H1 (cell line): ENCODE measurements around the gene SMYD4.
"Not testable (repeated sequence)": the region's sequence is repeated elsewhere in the genome, so short reads cannot be mapped to it uniquely, and the experiment has no call there.

Experiments
- CTCF ChIP-seq, 3 experiments: IDR thresholded peaks; 1 replicate in 2 of 3; 2 replicates in 1 of 3; pipeline versions ENCODE4 v1.5.1 to v1.6.1; 2011; ENCODE audit warnings: low read length in 3 of 3, mild to moderate bottlenecking in 3 of 3, inconsistent platforms in 2 of 3, low read depth in 1 of 3, moderate library complexity in 1 of 3; ENCODE audit not compliant: insufficient read depth in 1 of 3; ENCODE audit errors: control extremely low read depth in 1 of 3
- MAFK ChIP-seq: IDR thresholded peaks from 2 replicates; pipeline ENCODE4 v1.6.1; 2012; ENCODE audit warnings: low read depth, mild to moderate bottlenecking, improper control_type of control experiment, low read length
- POLR2A ChIP-seq, 2 experiments: IDR thresholded peaks; 1 replicate in 1 of 2; 2 replicates in 1 of 2; pipeline ENCODE4 v1.6.1; 2011; ENCODE audit warnings: low read depth in 2 of 2, low read length in 2 of 2, mild to moderate bottlenecking in 2 of 2; ENCODE audit errors: control extremely low read depth in 1 of 2
- POLR2AphosphoS5 ChIP-seq: IDR thresholded peaks from 2 replicates; pipeline ENCODE4 v1.6.1; 2011; ENCODE audit warnings: low read depth, low read length
- TF ChIP-seq, protein P1 (sequence below): IDR thresholded peaks from 2 replicates; pipeline ENCODE4 v1.6.1; 2012; ENCODE audit warnings: low read length, inconsistent platforms

DNA sequence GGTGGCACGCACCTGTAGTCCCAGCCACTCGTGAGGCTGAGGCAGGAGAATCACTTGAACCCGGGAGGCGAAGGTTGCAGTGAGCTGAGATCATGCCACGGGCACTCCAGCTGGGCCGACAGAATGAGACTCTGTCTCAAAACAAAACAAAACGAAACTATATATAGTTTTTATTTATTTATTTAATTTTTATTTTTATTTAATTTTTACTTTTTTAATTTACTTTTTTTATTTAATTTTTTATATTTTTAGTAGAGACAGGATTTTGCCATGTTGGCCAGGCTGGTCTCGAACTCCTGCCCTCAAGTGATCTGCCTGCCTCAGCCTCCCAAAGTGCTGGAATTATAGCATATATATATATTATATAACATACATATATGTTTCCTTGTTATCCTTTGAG, 26.8 kb upstream of the SMYD4 start:
- TF ChIP-seq, protein P1, sequence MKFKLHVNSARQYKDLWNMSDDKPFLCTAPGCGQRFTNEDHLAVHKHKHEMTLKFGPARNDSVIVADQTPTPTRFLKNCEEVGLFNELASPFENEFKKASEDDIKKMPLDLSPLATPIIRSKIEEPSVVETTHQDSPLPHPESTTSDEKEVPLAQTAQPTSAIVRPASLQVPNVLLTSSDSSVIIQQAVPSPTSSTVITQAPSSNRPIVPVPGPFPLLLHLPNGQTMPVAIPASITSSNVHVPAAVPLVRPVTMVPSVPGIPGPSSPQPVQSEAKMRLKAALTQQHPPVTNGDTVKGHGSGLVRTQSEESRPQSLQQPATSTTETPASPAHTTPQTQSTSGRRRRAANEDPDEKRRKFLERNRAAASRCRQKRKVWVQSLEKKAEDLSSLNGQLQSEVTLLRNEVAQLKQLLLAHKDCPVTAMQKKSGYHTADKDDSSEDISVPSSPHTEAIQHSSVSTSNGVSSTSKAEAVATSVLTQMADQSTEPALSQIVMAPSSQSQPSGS, result not testable (repeated sequence)
- TF ChIP-seq POLR2A (IDR thresholded peaks at IDR 0.05; ENCODE audit: control extremely low read depth in 1 of 2, low read depth in 2 of 2, low read length in 2 of 2); CTCF (IDR thresholded peaks at IDR 0.05; ENCODE audit: control extremely low read depth in 1 of 3, insufficient read depth in 1 of 3, low read depth in 1 of 3, low read length in 3 of 3); MAFK; POLR2AphosphoS5: not testable (repeated sequence)
